ENCODE measurements around the gene DOC2B. TPM values are rescaled to one million over a fixed set of nuclear protein-coding genes. Genes with fewer than 3 reads are reported as not detected.
"Not testable (repeated sequence)": the region's sequence is repeated elsewhere in the genome, so short reads cannot be mapped to it uniquely, and the experiment has no call there.

Gene DOC2B
- total RNA-seq, 8 experiments from 2014 or later: 0.31 to 22.9 (median 5.0) TPM

DNA sequence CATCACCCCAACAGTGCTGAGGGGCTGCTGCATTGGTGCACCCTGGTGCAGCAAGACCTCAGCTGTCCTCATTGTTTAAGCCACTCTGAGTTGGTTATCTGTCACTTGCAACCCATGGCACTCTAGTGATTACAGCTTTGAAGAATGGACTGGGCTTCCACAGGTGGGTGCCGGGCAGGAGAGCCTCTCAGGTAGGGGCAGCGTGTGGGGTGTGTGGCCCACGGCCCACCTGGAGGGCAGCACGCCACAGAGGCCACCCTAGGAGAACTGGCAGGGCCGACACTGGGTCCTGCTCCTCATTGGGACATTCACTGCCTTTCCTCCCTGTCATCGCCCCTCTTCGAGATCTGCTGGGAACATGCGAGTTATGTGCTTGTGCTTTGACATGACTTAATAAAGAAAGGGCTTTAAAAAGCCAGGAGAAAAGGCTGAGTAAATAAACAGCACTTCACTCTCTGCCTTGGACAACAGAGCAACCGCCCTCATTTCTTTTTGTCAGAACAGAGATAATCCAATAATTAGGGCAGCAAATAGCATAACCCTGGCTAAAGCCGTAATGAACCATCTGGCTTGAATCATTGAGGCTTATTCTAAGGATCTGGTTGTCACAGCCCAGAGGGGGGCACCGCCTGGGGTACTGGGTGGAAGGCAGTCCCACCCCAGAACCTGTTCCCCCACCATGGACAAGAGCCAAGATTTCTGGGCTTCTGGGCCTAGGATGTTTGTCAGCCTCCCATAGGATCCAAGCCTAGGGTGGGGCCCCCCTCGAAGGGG is 3.0 kb downstream of the DOC2B start:
- in situ Hi-C loops (cut with MboI; ENCODE audit: low pct_unique_long_range_greater_than_20kb in 2 of 9, low sequenced_read_pairs in 9 of 9, unreplicated experiment in 9 of 9): no loop called here

GRCh38 chr17:177762-178161 is 3.7 kb downstream of the DOC2B start:
- Histone ChIP-seq H3K27ac (no peak overlapping the region), H3K4me1 (replicated peaks in 1 of 2) (peaks cover 21 to 35% of the 10 kb centered on the region in 2 donors), H3K4me3 (no peak overlapping the region)
- in situ Hi-C loops (cut with MboI; ENCODE audit: low pct_unique_long_range_greater_than_20kb in 2 of 9, low sequenced_read_pairs in 9 of 9, unreplicated experiment in 9 of 9): no loop called here
- no peak for ATAC-seq (replicated peaks in 6 of 8)
- WGBS, 10 experiments: 0 to 100% (median 92%) methylated on average over 1 to 4 of the region's 6 CpGs; no CpG with 5 or more reads in 3 of the 10 experiments

More for the DNA sequence above, 3.0 kb downstream of the DOC2B start:
- ATAC-seq (replicated peaks in 6 of 8): no peak
- WGBS, 10 experiments: 21 to 100% (median 60%) methylated on average over 1 to 6 of the region's 12 CpGs; no CpG with 5 or more reads in 3 of the 10 experiments
- Histone ChIP-seq H3K27ac (no peak overlapping the region), H3K4me3 (no peak overlapping the region), H3K4me1 (replicated peaks in 1 of 2) (peaks cover 21 to 33% of the 10 kb centered on the region in 2 donors)

DNA sequence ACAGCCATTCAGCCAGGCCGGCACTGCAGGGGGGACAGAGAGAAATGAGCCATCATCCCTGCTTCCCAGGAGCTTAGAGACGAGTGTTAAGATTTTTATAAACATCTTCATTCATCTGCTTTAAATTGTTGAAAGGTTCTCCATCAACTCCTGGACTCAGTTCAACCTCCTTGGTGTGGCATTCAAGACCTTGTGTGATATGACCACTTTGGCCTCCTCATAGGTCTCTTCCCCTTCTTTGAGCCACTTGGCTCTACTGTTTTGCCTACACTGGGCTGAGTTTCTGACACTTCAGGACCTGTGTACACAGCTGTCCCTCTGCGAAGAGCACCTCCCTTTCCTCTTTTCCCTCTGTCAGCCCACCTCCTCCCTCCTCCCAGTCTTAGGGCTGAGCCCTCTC is 4.3 kb downstream of the DOC2B start:
- WGBS, 10 experiments: 44 to 100% (median 82%) methylated on average over 1 to 3 of the region's 3 CpGs; no CpG with 5 or more reads in 3 of the 10 experiments
- no peak overlapping the region for H3K27ac ChIP-seq
- ATAC-seq (replicated peaks in 6 of 8): no peak
- H3K4me1 ChIP-seq (replicated peaks in 1 of 2): peaks cover 16 to 29% of the 10 kb centered on the region in 2 donors
- no peak overlapping the region for H3K4me3 ChIP-seq
- in situ Hi-C loops (cut with MboI; ENCODE audit: low pct_unique_long_range_greater_than_20kb in 2 of 9, low sequenced_read_pairs in 9 of 9, unreplicated experiment in 9 of 9): no loop called here

GRCh38 chr17:173166-173911 is 8.1 kb downstream of the DOC2B start:
- Histone ChIP-seq H3K4me1 (replicated peaks in 1 of 2) (peaks cover 0 to 8% of the 10 kb centered on the region in 2 donors), H3K4me3 (no peak overlapping the region), H3K27ac (no peak overlapping the region)
- in situ Hi-C loops (cut with MboI; ENCODE audit: low pct_unique_long_range_greater_than_20kb in 2 of 9, low sequenced_read_pairs in 9 of 9, unreplicated experiment in 9 of 9): no loop called here
- peak in 3 of 8 experiments; percentile 25 to 62 (median 30) for ATAC-seq (replicated peaks in 6 of 8)
- WGBS, 10 experiments: 58 to 100% (median 80%) methylated on average over 1 to 5 of the region's 10 CpGs; no CpG with 5 or more reads in 2 of the 10 experiments

GRCh38 chr17:172401-172800 is 9.0 kb downstream of the DOC2B start:
- in situ Hi-C loops (cut with MboI; ENCODE audit: low pct_unique_long_range_greater_than_20kb in 2 of 9, low sequenced_read_pairs in 9 of 9, unreplicated experiment in 9 of 9): no loop called here
- peaks cover 0 to 5% of the 10 kb centered on the region in 2 donors for H3K4me1 ChIP-seq (replicated peaks in 1 of 2)
- 80 to 90% (median 80%) methylated on average over 1 to 7 of the region's 11 CpGs; no CpG with 5 or more reads in 7 of the 10 experiments for WGBS, 10 experiments
- no peak overlapping the region for H3K27ac ChIP-seq
- H3K4me3 ChIP-seq: no peak overlapping the region
- ATAC-seq (replicated peaks in 6 of 8): peak in 1 of 8 experiments; percentile 15

DNA sequence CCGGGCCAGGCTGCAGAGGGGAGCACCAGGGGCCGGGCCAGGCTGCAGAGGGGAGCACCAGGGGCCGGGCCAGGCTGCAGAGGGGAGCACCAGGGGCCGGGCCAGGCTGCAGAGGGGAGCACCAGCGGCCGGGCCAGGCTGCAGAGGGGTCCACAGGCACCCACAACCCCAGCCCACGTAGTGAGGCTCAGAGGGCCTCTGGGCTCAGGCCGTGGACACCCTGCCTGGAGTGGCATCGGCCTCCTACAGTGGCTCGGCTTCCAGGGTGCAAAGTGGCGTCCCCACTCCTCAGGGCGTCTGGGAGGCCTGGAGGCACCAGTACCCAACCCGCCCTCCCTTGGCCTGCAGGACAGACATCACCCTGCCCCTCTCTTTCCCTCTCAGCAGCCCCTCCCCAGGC is 9.6 kb downstream of the DOC2B start:
- no peak for ATAC-seq (replicated peaks in 6 of 8)
- Histone ChIP-seq H3K4me3 (no peak overlapping the region), H3K4me1 (replicated peaks in 1 of 2) (peaks cover 0 to 5% of the 10 kb centered on the region in 2 donors), H3K27ac (no peak overlapping the region)
- WGBS, 10 experiments: no CpG with 5 or more reads among the region's 13 CpGs
- in situ Hi-C loops (cut with MboI; ENCODE audit: low pct_unique_long_range_greater_than_20kb in 2 of 9, low sequenced_read_pairs in 9 of 9, unreplicated experiment in 9 of 9): no loop called here

- Histone ChIP-seq H3K27ac (no peak overlapping the region), H3K4me3 (no peak overlapping the region), H3K4me1 (replicated peaks in 1 of 2) (peaks cover 0 to 3% of the 10 kb centered on the region in 2 donors)
- ATAC-seq (replicated peaks in 6 of 8): peak in 5 of 8 experiments; percentile 12 to 50 (median 18)
- in situ Hi-C loops (cut with MboI; ENCODE audit: low pct_unique_long_range_greater_than_20kb in 2 of 9, low sequenced_read_pairs in 9 of 9, unreplicated experiment in 9 of 9): no loop called here
- no CpG with 5 or more reads among the region's 6 CpGs for WGBS, 10 experiments
These were observed 11.2 kb downstream of the DOC2B start for GRCh38 chr17:170130-170670.

GRCh38 chr17:168614-169013 is 12.8 kb downstream of the DOC2B start:
- 90% methylated on average over 2 of the region's 11 CpGs; no CpG with 5 or more reads in 9 of the 10 experiments for WGBS, 10 experiments

DNA sequence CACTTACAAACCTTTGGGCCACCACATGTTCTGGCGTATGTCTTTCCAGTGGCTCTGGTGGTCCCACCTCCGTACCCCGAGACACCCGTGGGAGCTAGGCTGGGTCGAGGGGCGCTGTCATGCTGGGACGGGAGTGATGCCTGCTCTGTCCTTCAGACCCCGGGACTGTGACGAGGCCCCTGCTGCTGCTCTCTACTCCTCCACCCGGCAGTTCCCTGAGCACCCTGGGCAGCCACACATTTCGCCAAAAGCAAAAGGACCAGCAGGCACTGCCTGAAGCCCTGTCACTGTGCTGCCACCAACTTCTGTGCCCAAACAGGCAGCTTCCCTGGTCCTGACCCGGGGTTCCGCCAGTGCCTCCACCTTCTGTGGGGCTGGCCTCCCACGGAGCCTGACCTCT is 15.5 kb downstream of the DOC2B start:
- Histone ChIP-seq H3K4me3 (no peak overlapping the region), H3K4me1 (replicated peaks in 1 of 2) (peaks cover 9 to 18% of the 10 kb centered on the region in 2 donors), H3K27ac (no peak overlapping the region)
- in situ Hi-C loops (cut with MboI; ENCODE audit: low pct_unique_long_range_greater_than_20kb in 2 of 9, low sequenced_read_pairs in 9 of 9, unreplicated experiment in 9 of 9): no loop called here
- ATAC-seq (replicated peaks in 6 of 8): no peak
- WGBS, 10 experiments: 63 to 100% (median 94%) methylated on average over 1 to 6 of the region's 14 CpGs; no CpG with 5 or more reads in 3 of the 10 experiments

More at GRCh38 chr17:168614-169013, 12.8 kb downstream of the DOC2B start:
- peaks cover 9 to 17% of the 10 kb centered on the region in 2 donors for H3K4me1 ChIP-seq (replicated peaks in 1 of 2)
- H3K4me3 ChIP-seq; ATAC-seq (replicated peaks in 6 of 8); H3K27ac ChIP-seq; in situ Hi-C loops (cut with MboI; ENCODE audit: low pct_unique_long_range_greater_than_20kb in 2 of 9, low sequenced_read_pairs in 9 of 9, unreplicated experiment in 9 of 9): not testable (repeated sequence)

GRCh38 chr17:164303-165235 is 16.9 kb downstream of the DOC2B start:
- Histone ChIP-seq H3K27ac (peak overlapping the region; percentile 1 to 15), H3K4me3 (no peak overlapping the region), H3K4me1 (replicated peaks in 1 of 2) (peaks cover 9 to 18% of the 10 kb centered on the region in 2 donors)
- peak; percentile 77 to 99 (median 96) for ATAC-seq (replicated peaks in 6 of 8)
- WGBS, 10 experiments: 65 to 80% methylated on average over 4 to 8 of the region's 16 CpGs; no CpG with 5 or more reads in 8 of the 10 experiments
- in situ Hi-C loops (cut with MboI; ENCODE audit: low pct_unique_long_range_greater_than_20kb in 2 of 9, low sequenced_read_pairs in 9 of 9, unreplicated experiment in 9 of 9): no loop called here

DNA sequence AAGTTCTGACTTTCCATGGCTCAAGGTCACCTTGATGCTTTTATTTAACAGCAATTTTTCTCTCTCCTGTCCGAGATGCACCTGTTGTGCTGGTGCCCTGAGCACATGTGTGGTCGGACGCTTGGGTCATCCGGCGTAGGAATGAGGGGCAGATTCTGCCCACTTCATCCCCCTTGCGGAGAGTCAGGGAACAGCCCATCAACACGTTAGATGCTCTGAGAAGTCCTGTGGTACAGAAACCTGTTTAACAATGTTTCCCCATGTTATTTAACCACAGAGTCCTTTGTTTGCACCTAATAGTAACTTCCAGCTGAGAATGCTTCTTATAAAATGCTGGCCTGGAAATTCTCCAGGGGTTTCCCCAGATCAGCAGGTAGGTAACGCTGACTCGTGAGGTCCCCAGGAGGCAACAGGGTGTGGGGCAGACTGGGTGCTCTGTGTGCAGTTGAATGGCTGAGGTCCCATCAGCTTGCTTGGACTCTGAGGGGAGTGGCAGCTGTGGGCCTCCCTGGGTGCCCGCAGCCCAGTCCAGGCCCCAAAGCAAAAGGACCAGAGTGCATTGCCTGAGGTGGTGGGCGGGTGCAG is 17.8 kb downstream of the DOC2B start:
- H3K4me3 ChIP-seq: no peak overlapping the region
- H3K27ac ChIP-seq: no peak overlapping the region
- H3K4me1 ChIP-seq (replicated peaks in 1 of 2): peaks cover 9 to 18% of the 10 kb centered on the region in 2 donors
- in situ Hi-C loops (cut with MboI; ENCODE audit: low pct_unique_long_range_greater_than_20kb in 2 of 9, low sequenced_read_pairs in 9 of 9, unreplicated experiment in 9 of 9): no loop called here
- WGBS, 10 experiments: 0 to 93% (median 69%) methylated on average over 1 to 5 of the region's 11 CpGs; no CpG with 5 or more reads in 4 of the 10 experiments
- peak in 2 of 8 experiments; percentile 2 to 65 for ATAC-seq (replicated peaks in 6 of 8)

GRCh38 chr17:162689-163088 is 18.8 kb downstream of the DOC2B start:
- Histone ChIP-seq H3K4me1 (replicated peaks in 1 of 2) (peaks cover 9 to 18% of the 10 kb centered on the region in 2 donors), H3K4me3 (no peak overlapping the region), H3K27ac (no peak overlapping the region)
- in situ Hi-C loops (cut with MboI; ENCODE audit: low pct_unique_long_range_greater_than_20kb in 2 of 9, low sequenced_read_pairs in 9 of 9, unreplicated experiment in 9 of 9): no loop called here
- ATAC-seq (replicated peaks in 6 of 8): peak in 1 of 8 experiments; percentile 30
- WGBS, 10 experiments: 86 to 100% (median 91%) methylated on average over 2 to 8 of the region's 11 CpGs; no CpG with 5 or more reads in 5 of the 10 experiments

Data from motor neuron (in vitro differentiated cells).